Liver (tissue), 9 donors: Measurements from ENCODE around the gene BDP1. TPM values are rescaled to one million over a fixed set of nuclear protein-coding genes. Genes with fewer than 3 reads are reported as not detected.

Experiments
- DNase-seq: peaks from one replicate; pipeline ENCODE4 v3.0.0-alpha.2; 2017; ENCODE audit warnings: low spot score
- H3K27ac ChIP-seq, 2 donors: one replicate each; pipeline ENCODE4 v1.7.0; 2013; ENCODE audit warnings: inconsistent platforms in 2 of 2, low read length in 2 of 2, control low read depth in 1 of 2, low read depth in 1 of 2, mild to moderate bottlenecking in 1 of 2
- H3K27me3 ChIP-seq, 4 donors: one replicate each; pipeline versions ENCODE4 v1.6.1 to v1.7.0; 2013; ENCODE audit warnings: low read length in 3 of 4, inconsistent platforms in 1 of 4, mild to moderate bottlenecking in 1 of 4, moderate library complexity in 1 of 4; ENCODE audit not compliant: control insufficient read depth in 4 of 4, insufficient read depth in 4 of 4
- H3K36me3 ChIP-seq, 4 donors: one replicate each; pipeline versions ENCODE4 v1.6.1 to v1.7.0; 2013; ENCODE audit warnings: low read length in 3 of 4, mild to moderate bottlenecking in 3 of 4, low read depth in 1 of 4, moderate library complexity in 1 of 4; ENCODE audit not compliant: control insufficient read depth in 4 of 4, insufficient read depth in 3 of 4
- H3K4me1 ChIP-seq, 4 donors: one replicate each; pipeline versions ENCODE4 v1.6.1 to v1.7.0; 2013; ENCODE audit warnings: low read length in 3 of 4, mild to moderate bottlenecking in 3 of 4, moderate library complexity in 1 of 4; ENCODE audit not compliant: control insufficient read depth in 4 of 4, insufficient read depth in 4 of 4
- H3K4me3 ChIP-seq, 3 donors: one replicate each; pipeline versions ENCODE4 v1.6.1 to v1.7.0; 2013; ENCODE audit warnings: low read length in 3 of 3, control low read depth in 1 of 3, low read depth in 1 of 3, mild to moderate bottlenecking in 1 of 3
- H3K9ac ChIP-seq, 2 donors: one replicate each; pipeline ENCODE4 v1.7.0; 2013; ENCODE audit warnings: low read length in 2 of 2, mild to moderate bottlenecking in 2 of 2, moderate library complexity in 2 of 2, control low read depth in 1 of 2, low read depth in 1 of 2
- H3K9me3 ChIP-seq, 4 donors: one replicate each; pipeline versions ENCODE4 v1.6.1 to v1.7.0; 2013; ENCODE audit warnings: low read length in 3 of 4; ENCODE audit not compliant: control insufficient read depth in 4 of 4
- CTCF ChIP-seq: fragments of 150-350 bp; IDR thresholded peaks from 2 replicates; pipeline ENCODE4 v1.5.1; 2017; ENCODE audit warnings: improper control_type of control experiment, low read depth, low read length; ENCODE audit not compliant: missing input control
- EGR1 ChIP-seq, 2 donors: IDR thresholded peaks; 2 replicates each; pipeline ENCODE4 v1.6.1; 2016 to 2018; ENCODE audit warnings: antibody characterized with exemption in 2 of 2, low read depth in 2 of 2
- FOXA2 ChIP-seq: IDR thresholded peaks from 2 replicates; pipeline ENCODE4 v1.6.1; 2016; ENCODE audit warnings: antibody characterized with exemption
- GABPA ChIP-seq, 2 donors: IDR thresholded peaks in 1 of 2; conservative IDR thresholded peaks in 1 of 2; 2 replicates each; pipeline ENCODE4 v1.6.1; 2016; ENCODE audit warnings: antibody characterized with exemption in 2 of 2, mild to moderate bottlenecking in 1 of 2, moderate library complexity in 1 of 2
- HNF4A ChIP-seq, 2 donors: conservative IDR thresholded peaks; 2 replicates each; pipeline ENCODE4 v1.6.1; 2016; ENCODE audit warnings: antibody characterized with exemption in 2 of 2, mild to moderate bottlenecking in 2 of 2
- JUND ChIP-seq, 2 donors: IDR thresholded peaks; 2 replicates each; pipeline ENCODE4 v1.6.1; 2016; ENCODE audit warnings: antibody characterized with exemption in 2 of 2
- MAX ChIP-seq: IDR thresholded peaks from 2 replicates; pipeline ENCODE4 v1.6.1; 2016; ENCODE audit warnings: antibody characterized with exemption
- RAD21 ChIP-seq, 2 donors: IDR thresholded peaks; 2 replicates each; pipeline ENCODE4 v1.6.1; 2016; ENCODE audit warnings: antibody characterized with exemption in 2 of 2, mild to moderate bottlenecking in 2 of 2
- REST ChIP-seq: IDR thresholded peaks from 2 replicates; pipeline ENCODE4 v1.6.1; 2016; ENCODE audit warnings: antibody characterized with exemption, mild to moderate bottlenecking
- RXRA ChIP-seq, 2 donors: IDR thresholded peaks; 2 replicates each; pipeline ENCODE4 v1.6.1; 2017 to 2018; ENCODE audit warnings: antibody characterized with exemption in 2 of 2, mild to moderate bottlenecking in 1 of 2
- YY1 ChIP-seq: IDR thresholded peaks from 2 replicates; pipeline ENCODE4 v1.6.1; 2016; ENCODE audit warnings: antibody characterized with exemption, mild to moderate bottlenecking
- ZBTB33 ChIP-seq: IDR thresholded peaks from 2 replicates; pipeline ENCODE4 v1.6.1; 2016; ENCODE audit warnings: antibody characterized with exemption
- WGBS: extraction: QIAGEN DNeasy Blood & Tissue Kit; methylation state at CpG from one replicate; pipeline ENCODE4 v1.1.7; 2013; 5-methylcytosine and 5-hydroxymethylcytosine counted together
- polyA plus RNA-seq, 2 donors: library from polyadenylated mRNA; stranded (reverse) in 1 of 2; unstranded in 1 of 2; fragments of 200-250 nt in 1 of 2; fragments of >200 nt in 1 of 2; fragmentation: Nextera tagmentation in 1 of 2; extraction: Ambion mirVana in 1 of 2; gene quantifications; one replicate each; pipeline versions ENCODE4 v1.2.1 to v1.2.3, GENCODE V29; 2013 to 2015
- total RNA-seq, 2 donors: library from RNA; depleted of rRNA; stranded (reverse); fragments of >200 nt; gene quantifications; one replicate each; pipeline ENCODE4 v1.2.3, GENCODE V29; 2014
- donor health status: healthy.
- donor health status: healthy.
- donor health status: healthy.
- donor health status: healthy.
- donor health status: healthy.

Gene BDP1
- total and polyA plus RNA-seq, 4 donors, result 3.8 to 17.2 (median 12.7) TPM

- Histone ChIP-seq H3K36me3 (peaks cover 18 to 55% (median 39%) of the 10 kb centered on the region in 4 donors), H3K9me3 (no peaks in the 10 kb centered on the region), H3K9ac (no peak overlapping the region), H3K27ac (no peak overlapping the region), H3K4me1 (peaks cover 5 to 12% (median 8%) of the 10 kb centered on the region in 4 donors), H3K4me3 (no peak overlapping the region), H3K27me3 (no peaks in the 10 kb centered on the region)
- WGBS, result 97% methylated on average over 3 of the region's 3 CpGs
- no peak for TF ChIP-seq MAX
- no peak for TF ChIP-seq JUND (IDR thresholded peaks at IDR 0.05)
- no peak for TF ChIP-seq FOXA2
- TF ChIP-seq RXRA (IDR thresholded peaks at IDR 0.05), result no peak
- no peak for TF ChIP-seq RAD21 (IDR thresholded peaks at IDR 0.05)
- no peak for TF ChIP-seq GABPA (IDR thresholded peaks at IDR 0.05 in 1 of 2, conservative IDR thresholded peaks at IDR 0.05 in 1 of 2)
- no peak for TF ChIP-seq REST
- no peak for TF ChIP-seq EGR1 (IDR thresholded peaks at IDR 0.05; ENCODE audit: low read depth in 2 of 2)
- DNase-seq, result no peak
Measured at GRCh38 chr5:71461360-71461759, 5.9 kb downstream of the BDP1 start.

- WGBS, result 95% methylated on average over 9 of the region's 9 CpGs
Measured at GRCh38 chr5:71471193-71471592, 15.7 kb downstream of the BDP1 start.

More at GRCh38 chr5:71471193-71471592, 15.7 kb downstream of the BDP1 start:
- no peak overlapping the region for H3K4me3 ChIP-seq
- TF ChIP-seq YY1 (no peak), REST (no peak), ZBTB33 (no peak), HNF4A (conservative IDR thresholded peaks at IDR 0.05) (no peak), CTCF (no peak)
- H3K4me1 ChIP-seq, result no peaks in the 10 kb centered on the region
- DNase-seq, result no peak
- no peaks in the 10 kb centered on the region for H3K27me3 ChIP-seq
- H3K9ac ChIP-seq, result no peak overlapping the region
- no peaks in the 10 kb centered on the region for H3K9me3 ChIP-seq
- no peak overlapping the region for H3K27ac ChIP-seq
- H3K36me3 ChIP-seq, result peaks cover 14 to 49% (median 20%) of the 10 kb centered on the region in 4 donors
